Measurements from ENCODE around the gene PRDM11. TPM values are rescaled to one million over a fixed set of nuclear protein-coding genes. Genes with fewer than 3 reads are reported as not detected.

Gene PRDM11
- polyA plus RNA-seq (2011; rRNA removed) (2.6 and 3.2 TPM in 2 replicates), polyA minus RNA-seq (2011; rRNA and poly(A)+ RNA removed) (5.9 and 7.5 TPM in 2 replicates)

GRCh38 chr11:45146072-45147016, at the start of gene PRDM11:
TSS of gene PRDM11 (plus strand) at chr11:45146639. CDS start at chr11:45181767, 35,128 bp downstream.
- POLR2A ChIA-PET = interaction anchor here (1.0 kb wide), 1 partner anchor 34 kb away, joined by 3 read pairs; no protein-coding TSS in a partner anchor
- CTCF ChIA-PET = no interaction called here
- no peak for TF ChIP-seq CTCF (IDR thresholded peaks at IDR 0.05; ENCODE audit: low read depth, low read length)
- peak within 1 kb of the TSS; percentile 77 for H3K4me3 ChIP-seq (ENCODE audit: low read depth, low read length)
- H3K9me3 ChIP-seq (ENCODE audit: control insufficient read depth, insufficient read depth, low read length) = no peaks in the 10 kb centered on the region; the same call in 1 of the 2 replicates
- peak; percentile 34 for DNase-seq (ENCODE audit: low read depth, low spot score)
- peak within 1 kb of the TSS; percentile 97 for H3K27ac ChIP-seq (ENCODE audit: low read depth, low read length)
- H3K27me3 ChIP-seq (ENCODE audit: control insufficient read depth, insufficient read depth, low read length) = peaks cover 24% of the 10 kb centered on the region

GRCh38 chr11:45097721-45098493, 48.5 kb upstream of the PRDM11 start:
- Histone ChIP-seq H3K9me3 (ENCODE audit: control insufficient read depth, insufficient read depth, low read length) (no peaks in the 10 kb centered on the region; the same call in 1 of the 2 replicates), H3K4me3 (ENCODE audit: low read depth, low read length) (no peak overlapping the region), H3K27ac (ENCODE audit: low read depth, low read length) (no peak overlapping the region), H3K27me3 (ENCODE audit: control insufficient read depth, insufficient read depth, low read length) (peaks cover 41% of the 10 kb centered on the region)
- no peak for TF ChIP-seq CTCF (IDR thresholded peaks at IDR 0.05; ENCODE audit: low read depth, low read length)
- DNase-seq (ENCODE audit: low read depth, low spot score) = no peak
- ChIA-PET POLR2A (no interaction called here), CTCF (interaction anchor here (2.3 to 18.6 kb wide), 2 partner anchors 13 to 160 kb away, joined by 12 to 713 read pairs; no protein-coding TSS in a partner anchor)

GRCh38 chr11:45098929-45099328, 47.5 kb upstream of the PRDM11 start:
- H3K27ac ChIP-seq (ENCODE audit: low read depth, low read length) = no peak overlapping the region
- H3K27me3 ChIP-seq (ENCODE audit: control insufficient read depth, insufficient read depth, low read length) = peaks cover 41% of the 10 kb centered on the region
- ChIA-PET POLR2A (no interaction called here), CTCF (interaction anchor here (18.6 kb wide), 1 partner anchor 161 kb away, joined by 713 read pairs; no protein-coding TSS in a partner anchor)
- H3K9me3 ChIP-seq (ENCODE audit: control insufficient read depth, insufficient read depth, low read length) = no peaks in the 10 kb centered on the region; the same call in 1 of the 2 replicates
- H3K4me3 ChIP-seq (ENCODE audit: low read depth, low read length) = no peak overlapping the region
- DNase-seq (ENCODE audit: low read depth, low spot score) = no peak
- no peak for TF ChIP-seq CTCF (IDR thresholded peaks at IDR 0.05; ENCODE audit: low read depth, low read length)

GRCh38 chr11:45100339-45100738, 46.1 kb upstream of the PRDM11 start:
- DNase-seq (ENCODE audit: low read depth, low spot score) = no peak
- Histone ChIP-seq H3K27ac (ENCODE audit: low read depth, low read length) (no peak overlapping the region), H3K4me3 (ENCODE audit: low read depth, low read length) (no peak overlapping the region), H3K27me3 (ENCODE audit: control insufficient read depth, insufficient read depth, low read length) (peaks cover 34% of the 10 kb centered on the region), H3K9me3 (ENCODE audit: control insufficient read depth, insufficient read depth, low read length) (no peaks in the 10 kb centered on the region; the same call in 1 of the 2 replicates)
- POLR2A ChIA-PET = interaction anchor here (0.8 kb wide), 1 partner anchor 163 kb away, joined by 6 read pairs; no protein-coding TSS in a partner anchor
- CTCF ChIA-PET = interaction anchor here (0.6 to 18.6 kb wide), 6 partner anchors 9 to 544 kb away, joined by 3 to 713 read pairs (median 6); no protein-coding TSS in a partner anchor
- no peak for TF ChIP-seq CTCF (IDR thresholded peaks at IDR 0.05; ENCODE audit: low read depth, low read length)
